GM23248 (cell line): Measurements from ENCODE around the gene ARHGAP45.

Experiments
- EZH2 ChIP-seq: fragments of 200-600 bp; sonication (generic); IDR thresholded peaks from 2 replicates; pipeline ENCODE4 v1.6.1; 2018; ENCODE audit warnings: antibody characterized with exemption, mild to moderate bottlenecking; ENCODE audit not compliant: insufficient read depth, poor library complexity, severe bottlenecking
- EZH2phosphoT487 ChIP-seq: fragments of 200-600 bp; sonication (generic); IDR thresholded peaks from 2 replicates; pipeline ENCODE4 v1.6.1; 2018; ENCODE audit warnings: antibody characterized with exemption, moderate library complexity, mild to moderate bottlenecking, low read depth; ENCODE audit not compliant: insufficient read depth

GRCh38 chr19:1055886-1056620, 10.9 kb upstream of the ARHGAP45 start:
- TF ChIP-seq EZH2 (no peak), EZH2phosphoT487 (no peak)
